ENCODE measurements around the gene MYBPC2. TPM values are rescaled to one million over a fixed set of nuclear protein-coding genes. Genes with fewer than 3 reads are reported as not detected.

Gene MYBPC2
- total RNA-seq, 6 donors from 2014 or later: 0.09 to 0.17 TPM; not detected in 4

DNA sequence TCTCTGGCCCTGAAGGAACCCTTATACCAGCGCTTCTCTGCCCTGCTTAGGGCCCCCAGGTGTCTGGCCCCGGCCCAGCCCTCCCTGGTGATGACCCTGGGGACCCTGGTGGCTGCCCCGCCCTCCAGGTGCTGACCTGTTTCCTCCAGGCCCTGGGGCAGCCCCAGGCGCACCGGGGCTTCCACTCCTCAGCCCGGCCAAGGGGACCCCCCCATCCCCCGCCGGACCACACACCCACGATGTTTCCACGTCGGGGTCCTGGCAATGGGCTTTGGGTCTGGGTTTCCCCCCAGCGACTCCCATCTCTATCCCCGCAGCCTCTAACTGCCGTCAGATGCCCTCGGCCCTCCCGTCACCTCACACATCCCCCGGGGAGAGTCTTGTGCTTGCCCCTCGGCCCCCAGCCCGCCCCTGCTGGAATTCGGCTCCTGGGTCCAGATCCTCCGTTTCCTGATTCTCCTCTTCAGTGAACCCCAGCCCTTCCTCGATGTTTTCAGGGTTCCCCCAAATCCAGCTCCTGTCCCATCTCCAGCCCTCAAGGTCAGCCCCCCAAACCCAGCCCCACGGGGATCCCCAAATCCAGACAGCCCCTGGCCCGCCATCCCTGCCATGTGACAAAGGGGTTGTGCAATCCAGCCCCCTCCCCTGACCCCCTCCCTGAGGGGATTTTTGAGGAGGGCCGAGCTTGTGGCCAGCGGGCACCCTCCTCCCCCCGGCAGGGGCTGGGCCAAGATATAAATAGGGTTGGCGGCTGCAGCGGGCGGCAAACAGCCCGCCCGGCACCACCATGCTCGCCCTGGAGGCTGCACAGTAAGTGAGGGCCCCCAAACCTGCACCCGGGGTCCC lies 14.3 kb upstream of the MYBPC2 start, which contains the start of gene SPIB:
TSS of gene SPIB (plus strand) at position 763 of the 846 bp plus-strand sequence. CDS start at position 788, 25 bp downstream.
- peaks cover 0 to 12% (median 5%) of the 10 kb centered on the region in 4 donors for H3K27me3 ChIP-seq
- WGBS, 2 donors: 30 to 35% methylated on average over 25 to 29 of the region's 34 CpGs
- ATAC-seq (ENCODE audit: low FRiP score in 2 of 2) (no peak), DNase-seq (peak in 1 of 2 donors; percentile 77)
- H3K27ac ChIP-seq: no peak within 1 kb of the TSS
- no peak within 1 kb of the TSS for H3K4me3 ChIP-seq
- H3K4me1 ChIP-seq: peaks cover 0 to 15% (median 8%) of the 10 kb centered on the region in 4 donors
- no peaks in the 10 kb centered on the region for H3K9me3 ChIP-seq
- TF ChIP-seq POLR2A (IDR thresholded peaks at IDR 0.05) (no peak), EP300 (IDR thresholded peaks at IDR 0.05) (no peak), POLR2AphosphoS5 (IDR thresholded peaks at IDR 0.05) (no peak)
- TF ChIP-seq, protein P1, sequence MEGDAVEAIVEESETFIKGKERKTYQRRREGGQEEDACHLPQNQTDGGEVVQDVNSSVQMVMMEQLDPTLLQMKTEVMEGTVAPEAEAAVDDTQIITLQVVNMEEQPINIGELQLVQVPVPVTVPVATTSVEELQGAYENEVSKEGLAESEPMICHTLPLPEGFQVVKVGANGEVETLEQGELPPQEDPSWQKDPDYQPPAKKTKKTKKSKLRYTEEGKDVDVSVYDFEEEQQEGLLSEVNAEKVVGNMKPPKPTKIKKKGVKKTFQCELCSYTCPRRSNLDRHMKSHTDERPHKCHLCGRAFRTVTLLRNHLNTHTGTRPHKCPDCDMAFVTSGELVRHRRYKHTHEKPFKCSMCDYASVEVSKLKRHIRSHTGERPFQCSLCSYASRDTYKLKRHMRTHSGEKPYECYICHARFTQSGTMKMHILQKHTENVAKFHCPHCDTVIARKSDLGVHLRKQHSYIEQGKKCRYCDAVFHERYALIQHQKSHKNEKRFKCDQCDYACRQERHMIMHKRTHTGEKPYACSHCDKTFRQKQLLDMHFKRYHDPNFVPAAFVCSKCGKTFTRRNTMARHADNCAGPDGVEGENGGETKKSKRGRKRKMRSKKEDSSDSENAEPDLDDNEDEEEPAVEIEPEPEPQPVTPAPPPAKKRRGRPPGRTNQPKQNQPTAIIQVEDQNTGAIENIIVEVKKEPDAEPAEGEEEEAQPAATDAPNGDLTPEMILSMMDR (IDR thresholded peaks at IDR 0.05): no peak
- H3K36me3 ChIP-seq: no peaks in the 10 kb centered on the region

DNA sequence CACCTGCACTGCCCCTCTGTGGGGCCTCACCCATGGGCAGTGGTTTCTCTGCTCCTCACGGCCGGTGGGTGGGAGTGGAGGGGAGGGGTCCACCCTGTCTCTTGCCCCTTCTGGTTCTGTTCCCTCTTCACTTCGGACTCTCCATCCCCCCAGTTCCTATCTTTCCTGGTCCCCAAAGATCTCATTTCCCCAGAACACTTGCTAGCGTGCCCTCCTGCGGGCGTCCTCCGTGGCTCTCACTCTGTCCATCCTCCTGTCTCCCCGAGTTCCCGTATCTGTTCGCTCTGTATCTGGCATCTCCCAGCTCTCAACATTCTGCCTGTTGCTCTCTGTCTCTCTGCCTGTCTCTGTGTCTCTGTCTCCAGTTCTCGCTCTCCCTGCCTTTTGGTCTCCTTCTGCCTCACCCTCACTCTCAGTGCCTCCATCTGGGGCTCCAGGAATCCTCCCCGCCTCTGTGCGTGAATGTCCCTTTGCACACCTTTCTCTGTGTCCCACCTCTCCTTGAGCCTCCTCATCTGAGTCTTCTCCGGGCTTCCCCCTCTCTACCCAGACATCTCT lies 13.6 kb upstream of the MYBPC2 start:
- ATAC-seq (ENCODE audit: low FRiP score in 2 of 2) (no peak), DNase-seq (no peak)
- H3K4me3 ChIP-seq: no peak overlapping the region
- H3K27ac ChIP-seq: no peak overlapping the region
- H3K27me3 ChIP-seq: peaks cover 0 to 12% (median 5%) of the 10 kb centered on the region in 4 donors
- no peaks in the 10 kb centered on the region for H3K9me3 ChIP-seq
- H3K4me1 ChIP-seq: peaks cover 0 to 15% (median 8%) of the 10 kb centered on the region in 4 donors
- TF ChIP-seq POLR2A (IDR thresholded peaks at IDR 0.05): no peak
- no peak for TF ChIP-seq EP300 (IDR thresholded peaks at IDR 0.05)
- TF ChIP-seq, protein P1 (IDR thresholded peaks at IDR 0.05): no peak
- no peak for TF ChIP-seq POLR2AphosphoS5 (IDR thresholded peaks at IDR 0.05)
- H3K36me3 ChIP-seq: no peaks in the 10 kb centered on the region
- WGBS, 2 donors: 15 to 22% methylated on average over 14 of the region's 14 CpGs

DNA sequence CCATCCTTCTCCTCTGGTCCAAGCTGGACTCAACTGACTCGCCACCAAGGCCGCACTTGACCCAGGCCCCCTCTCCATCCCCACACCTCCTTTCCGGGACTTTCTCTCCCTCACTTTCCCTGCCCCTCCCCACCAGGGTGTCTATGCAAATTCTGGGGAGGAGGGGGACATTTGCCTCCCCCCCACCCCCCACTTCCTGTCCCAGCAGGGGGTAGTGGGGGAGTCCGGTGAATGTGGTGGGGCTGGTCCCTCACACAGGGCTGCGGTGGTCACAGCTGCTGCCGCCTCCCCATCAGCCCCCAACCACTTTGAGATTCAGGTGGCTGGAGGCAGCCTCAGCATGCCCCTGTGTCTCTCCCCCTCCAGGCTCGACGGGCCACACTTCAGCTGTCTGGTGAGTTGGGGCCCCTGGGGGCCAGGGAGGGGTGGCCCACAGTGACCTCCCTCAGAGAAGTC lies 13.1 kb upstream of the MYBPC2 start:
- Histone ChIP-seq H3K4me3 (no peak overlapping the region), H3K27me3 (peaks cover 0 to 12% (median 5%) of the 10 kb centered on the region in 4 donors), H3K27ac (no peak overlapping the region), H3K4me1 (peaks cover 0 to 15% (median 8%) of the 10 kb centered on the region in 4 donors), H3K9me3 (no peaks in the 10 kb centered on the region), H3K36me3 (no peaks in the 10 kb centered on the region)
- DNase-seq (peak in 1 of 2 donors; percentile 37), ATAC-seq (ENCODE audit: low FRiP score in 2 of 2) (no peak)
- 26 to 29% methylated on average over 3 to 7 of the region's 8 CpGs for WGBS, 2 donors
- TF ChIP-seq EP300 (IDR thresholded peaks at IDR 0.05): no peak
- TF ChIP-seq, protein P1 (IDR thresholded peaks at IDR 0.05): no peak
- no peak for TF ChIP-seq POLR2AphosphoS5 (IDR thresholded peaks at IDR 0.05)
- no peak for TF ChIP-seq POLR2A (IDR thresholded peaks at IDR 0.05)

DNA sequence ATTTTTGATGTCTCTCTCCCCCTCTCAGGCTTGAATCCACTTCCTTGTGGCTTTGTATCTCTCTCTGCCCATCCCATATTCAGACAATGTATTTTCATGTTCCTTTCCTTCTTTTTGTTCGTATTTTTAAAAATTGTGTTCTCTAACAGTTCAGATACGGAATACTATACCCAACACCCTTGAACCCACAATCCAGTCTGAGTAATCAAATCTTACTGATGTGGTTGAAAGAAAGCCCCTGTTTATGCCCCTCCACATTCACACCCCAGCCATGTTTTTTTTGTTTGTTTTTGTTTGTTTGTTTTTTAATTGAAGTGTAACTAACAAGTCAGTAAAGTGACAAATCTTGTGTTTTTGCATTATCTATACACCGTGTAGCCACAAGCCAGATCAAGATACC lies 12.6 kb upstream of the MYBPC2 start:
- H3K27ac ChIP-seq: no peak overlapping the region
- peaks cover 0 to 12% (median 5%) of the 10 kb centered on the region in 4 donors for H3K27me3 ChIP-seq
- peaks cover 0 to 15% (median 5%) of the 10 kb centered on the region in 4 donors for H3K4me1 ChIP-seq
- no peak for DNase-seq
- no peaks in the 10 kb centered on the region for H3K9me3 ChIP-seq
- no peak overlapping the region for H3K4me3 ChIP-seq
- no peak for TF ChIP-seq EP300 (IDR thresholded peaks at IDR 0.05)
- no peak for TF ChIP-seq POLR2AphosphoS5 (IDR thresholded peaks at IDR 0.05)
- TF ChIP-seq POLR2A (IDR thresholded peaks at IDR 0.05): no peak
- TF ChIP-seq, protein P1 (IDR thresholded peaks at IDR 0.05): no peak
- WGBS, 2 donors: 37 to 63% methylated on average over 3 of the region's 3 CpGs
- no peak for ATAC-seq (ENCODE audit: low FRiP score in 2 of 2)
- no peaks in the 10 kb centered on the region for H3K36me3 ChIP-seq

Data from upper lobe of left lung (tissue), 6 donors.